Activated T-helper 1 cell treated with anti-CD3 and anti-CD28 coated beads, Interleukin-2, amount 50 U/mL, for 16 hours (primary cell): ENCODE measurements around the gene LYZ.
"Not testable (repeated sequence)": the region's sequence is repeated elsewhere in the genome, so short reads cannot be mapped to it uniquely, and the experiment has no call there.

Source experiments
- DNase-seq, 2 donors: peaks; one replicate each; pipeline ENCODE4 v3.0.0-alpha.2; 2020; ENCODE audit warnings: low read depth in 1 of 2, low spot score in 1 of 2

LYZ gene

GRCh38 chr12:69348162-69348938, at the start of gene LYZ:
Gene LYZ, plus strand, starts transcription at chr12:69348381. Its CDS starts 28 bp downstream, at chr12:69348409.
- no peak for DNase-seq

- DNase-seq: no peak
Measured at GRCh38 chr12:69298947-69299346, 49.2 kb upstream of the LYZ start.

- DNase-seq: no peak
Measured at GRCh38 chr12:69304284-69304683, 43.9 kb upstream of the LYZ start.

GRCh38 chr12:69309461-69309860, 38.7 kb upstream of the LYZ start:
- DNase-seq: no peak

- DNase-seq: no peak
Measured at GRCh38 chr12:69313209-69313608, 35.0 kb upstream of the LYZ start.

- DNase-seq: not testable (repeated sequence)
Measured at GRCh38 chr12:69316784-69317183, 31.4 kb upstream of the LYZ start.

- not testable (repeated sequence) for DNase-seq
Measured at GRCh38 chr12:69317233-69317632, 30.9 kb upstream of the LYZ start.

GRCh38 chr12:69318225-69318624, 30.0 kb upstream of the LYZ start:
- no peak for DNase-seq

GRCh38 chr12:69321351-69321750, 26.8 kb upstream of the LYZ start:
- DNase-seq: no peak

GRCh38 chr12:69324797-69325466, 23.2 kb upstream of the LYZ start:
- DNase-seq: no peak

- DNase-seq: no peak
Measured at GRCh38 chr12:69328426-69328825, 19.8 kb upstream of the LYZ start.

- DNase-seq: no peak
Measured at GRCh38 chr12:69329669-69330428, 18.3 kb upstream of the LYZ start.

GRCh38 chr12:69330475-69331473, 17.4 kb upstream of the LYZ start:
- DNase-seq: peak; percentile 29 to 54

GRCh38 chr12:69331519-69331908, 16.7 kb upstream of the LYZ start:
- no peak for DNase-seq

GRCh38 chr12:69331909-69332684, 16.1 kb upstream of the LYZ start:
- no peak for DNase-seq

- no peak for DNase-seq
Measured at GRCh38 chr12:69332815-69333358, 15.3 kb upstream of the LYZ start.

- DNase-seq: no peak
Measured at GRCh38 chr12:69334158-69334557, 14.0 kb upstream of the LYZ start.

- DNase-seq: no peak
Measured at GRCh38 chr12:69337311-69338090, 10.7 kb upstream of the LYZ start.
